Coronary artery (tissue), 2 donors: ENCODE measurements around the gene WDR6.

Source experiments
- DNase-seq: peaks from one replicate; pipeline ENCODE4 v3.0.0-alpha.2; 2017; ENCODE audit warnings: low spot score
- H3K27ac ChIP-seq, 2 donors: fragments of 200-600 bp; sonication (generic); one replicate each; pipeline ENCODE4 v1.5.1; 2016 to 2019
- H3K4me3 ChIP-seq: fragments of 200-600 bp; sonication (generic); 2 replicates; pipeline ENCODE4 v1.5.1; 2016; ENCODE audit warnings: mild to moderate bottlenecking, moderate library complexity
- CTCF ChIP-seq: fragments of 200-600 bp; sonication (generic); IDR thresholded peaks from one replicate; pipeline ENCODE4 v1.5.1; 2019; ENCODE audit warnings: antibody characterized with exemption

The WDR6 gene

GRCh38 chr3:49026536-49026935, 19.3 kb downstream of the WDR6 start:
- no peak for DNase-seq
- Histone ChIP-seq H3K27ac (no peak overlapping the region), H3K4me3 (no peak overlapping the region)
- no peak for TF ChIP-seq CTCF

GRCh38 chr3:49027634-49028033, 20.4 kb downstream of the WDR6 start:
- peak overlapping the region in 1 of 2 donors; percentile 92 for H3K27ac ChIP-seq
- H3K4me3 ChIP-seq = no peak overlapping the region
- no peak for DNase-seq
- no peak for TF ChIP-seq CTCF

- no peak for TF ChIP-seq CTCF
- DNase-seq = no peak
- Histone ChIP-seq H3K27ac (peak overlapping the region; percentile 92 to 98), H3K4me3 (peak overlapping the region; percentile 77)
These were observed 21.1 kb downstream of the WDR6 start for GRCh38 chr3:49028298-49028672.

- no peak for TF ChIP-seq CTCF
- peak within 1 kb of the TSS; percentile 77 for H3K4me3 ChIP-seq
These were observed 21.7 kb downstream of the WDR6 start, which contains the start of gene IMPDH2 for GRCh38 chr3:49028673-49029562. Gene IMPDH2 (minus strand): TSS chr3:49029398. CDS start chr3:49029350, 48 bp downstream.

GRCh38 chr3:49029563-49029884, 22.3 kb downstream of the WDR6 start:
- no peak for DNase-seq
- Histone ChIP-seq H3K27ac (peak overlapping the region; percentile 92 to 98), H3K4me3 (peak overlapping the region; percentile 77)
- TF ChIP-seq CTCF = no peak

More at GRCh38 chr3:49028673-49029562, 21.7 kb downstream of the WDR6 start, which contains the start of gene IMPDH2:
- H3K27ac ChIP-seq = peak within 1 kb of the TSS; percentile 92 to 98
- DNase-seq = peak; percentile 95

GRCh38 chr3:49030321-49030720, 23.1 kb downstream of the WDR6 start:
- Histone ChIP-seq H3K4me3 (no peak overlapping the region), H3K27ac (no peak overlapping the region)
- no peak for DNase-seq
- no peak for TF ChIP-seq CTCF
